ENCODE results near the gene TRMT11.
"Not testable (repeated sequence)": the region's sequence is repeated elsewhere in the genome, so short reads cannot be mapped to it uniquely, and the experiment has no call there.

Gene TRMT11

GRCh38 chr6:125994670-125995488 lies 8.5 kb downstream of the TRMT11 start:
- DNase-seq = no peak

GRCh38 chr6:125995972-125996580 lies 9.7 kb downstream of the TRMT11 start:
- peak; percentile 28 for DNase-seq

- DNase-seq = no peak
Observed at GRCh38 chr6:126002755-126003679, 16.7 kb downstream of the TRMT11 start.

GRCh38 chr6:126007800-126008199 lies 21.5 kb downstream of the TRMT11 start:
- no peak for DNase-seq

DNA sequence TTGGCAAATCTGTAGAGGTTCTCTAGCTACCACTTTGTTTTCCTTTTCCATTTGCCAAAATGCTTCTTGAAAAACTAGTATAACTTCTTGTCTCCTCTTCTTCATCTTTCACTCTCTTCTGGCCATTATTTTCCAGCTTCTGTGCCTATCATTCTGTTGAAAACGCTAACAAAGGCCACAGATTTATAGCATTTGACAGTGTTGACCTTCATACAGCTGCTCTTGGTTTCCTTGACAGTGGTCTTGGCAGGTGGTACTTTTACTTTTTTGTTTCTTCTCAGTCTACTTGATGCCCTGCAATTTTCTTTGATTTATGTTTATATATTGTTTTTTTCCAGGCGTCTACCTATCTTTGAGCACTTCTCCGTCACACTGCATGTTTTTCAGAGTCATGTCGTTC lies 23.7 kb downstream of the TRMT11 start:
- no peak for DNase-seq

- DNase-seq = no peak
Observed at GRCh38 chr6:126015863-126016262, 29.5 kb downstream of the TRMT11 start.

GRCh38 chr6:126016591-126016990 lies 30.3 kb downstream of the TRMT11 start:
- DNase-seq = no peak

DNA sequence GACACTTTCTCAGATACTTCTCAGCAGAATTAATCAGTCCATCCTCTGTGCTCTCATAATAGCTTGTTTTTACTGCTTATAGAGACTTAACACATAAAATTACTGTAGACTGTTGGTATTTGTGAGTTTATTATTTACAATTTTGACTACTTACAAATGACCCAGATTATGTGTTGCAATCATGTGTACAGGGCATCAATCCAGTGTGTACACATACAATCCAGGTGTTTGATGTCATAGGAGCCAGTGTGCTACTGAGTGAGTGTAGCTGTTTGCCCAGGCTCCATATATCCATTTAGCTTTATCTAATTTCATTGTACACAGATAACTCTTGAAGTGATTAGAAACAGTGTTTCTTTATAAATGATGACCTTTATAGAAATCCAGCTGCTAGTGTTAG lies 31.3 kb downstream of the TRMT11 start:
- no peak for DNase-seq

GRCh38 chr6:126020305-126021050 lies 34.1 kb downstream of the TRMT11 start:
- no peak for DNase-seq

GRCh38 chr6:126023474-126023873 lies 37.1 kb downstream of the TRMT11 start:
- DNase-seq = not testable (repeated sequence)

DNA sequence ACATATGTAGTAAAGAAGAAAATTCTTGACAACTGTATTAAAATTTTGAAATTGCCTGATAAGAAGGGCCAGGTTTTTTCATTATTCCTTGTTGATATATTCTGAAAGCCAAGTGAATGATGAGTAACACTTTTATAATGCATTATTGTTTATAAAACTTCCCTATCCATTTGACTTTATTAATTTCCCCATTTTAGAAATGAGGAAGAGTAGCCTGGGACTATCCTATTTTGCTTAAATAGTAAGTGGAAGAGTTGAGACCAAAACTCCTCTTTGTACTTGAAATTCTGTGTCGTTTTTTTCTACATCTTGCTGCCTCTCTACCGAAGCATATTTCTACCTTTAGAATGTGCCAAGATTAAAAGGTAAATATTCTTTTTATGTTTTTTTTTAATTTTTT lies 39.7 kb downstream of the TRMT11 start:
- DNase-seq = no peak

- no peak for DNase-seq
Observed at GRCh38 chr6:126027601-126028000, 41.3 kb downstream of the TRMT11 start.

GRCh38 chr6:126030045-126030444 lies 43.7 kb downstream of the TRMT11 start:
- DNase-seq = no peak

- no peak for DNase-seq
Observed at GRCh38 chr6:126033696-126034095, 47.4 kb downstream of the TRMT11 start.

- no peak for DNase-seq
Observed at GRCh38 chr6:126034656-126035055, 48.3 kb downstream of the TRMT11 start.

DNA sequence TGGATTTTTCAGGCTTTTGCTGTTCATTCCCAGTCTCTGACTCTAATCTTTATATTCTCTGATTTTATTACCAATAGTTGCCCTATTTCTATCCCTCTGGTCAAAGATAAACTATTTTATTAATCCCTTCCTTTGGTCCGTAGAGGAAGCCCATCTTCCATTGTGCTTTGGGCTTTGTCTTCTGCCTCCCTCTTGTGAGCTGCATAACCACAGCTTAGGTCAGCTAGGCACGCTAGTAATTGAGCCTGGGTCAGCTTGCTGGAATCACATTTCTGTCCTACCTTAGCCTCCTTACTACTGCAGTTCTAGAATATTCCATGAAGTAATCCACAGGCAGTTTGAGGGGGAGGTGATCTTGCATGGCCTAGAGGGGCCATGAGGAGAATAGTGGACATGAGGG lies 49.4 kb downstream of the TRMT11 start:
- no peak for DNase-seq

DNA sequence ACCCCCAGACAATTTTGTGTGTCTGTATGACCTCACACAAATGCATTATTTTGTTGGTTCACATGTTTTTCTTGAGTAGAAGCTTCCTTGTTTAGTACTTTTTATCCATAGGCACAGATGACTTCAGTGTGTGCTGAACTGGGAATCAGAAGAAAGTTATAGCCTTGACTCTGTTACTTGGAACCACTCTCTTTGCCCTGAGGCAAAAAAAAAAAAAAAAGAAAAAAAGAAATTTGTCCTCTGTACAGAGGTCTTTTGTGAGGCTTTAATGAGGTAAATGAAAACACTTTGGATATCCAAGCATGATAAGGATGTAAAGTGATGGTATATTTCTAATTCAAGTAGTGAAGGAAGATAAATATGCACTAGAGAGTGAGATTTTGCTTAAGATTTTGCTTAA lies 51.9 kb downstream of the TRMT11 start:
- no peak for DNase-seq

DNA sequence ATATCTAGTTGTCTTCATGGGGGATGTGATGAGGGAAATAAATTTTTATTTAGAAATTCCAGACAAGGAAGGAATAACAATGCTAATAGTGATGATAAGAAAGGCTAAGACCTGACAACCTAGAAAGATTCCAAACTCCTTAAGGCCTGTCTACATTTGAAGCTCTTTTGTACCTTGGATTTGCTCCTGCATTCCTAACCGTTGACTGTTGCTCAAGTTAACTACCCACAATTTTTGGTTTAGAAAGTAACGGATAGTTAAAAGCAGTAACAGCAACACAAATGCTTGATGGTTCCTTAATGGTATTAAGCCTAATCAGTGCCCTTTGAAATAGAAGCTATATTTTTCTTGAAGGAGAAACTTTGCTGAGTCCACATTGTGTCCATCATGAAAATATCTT lies 52.9 kb downstream of the TRMT11 start:
- no peak for DNase-seq

GRCh38 chr6:126040394-126040793 lies 54.1 kb downstream of the TRMT11 start:
- DNase-seq = no peak

DNA sequence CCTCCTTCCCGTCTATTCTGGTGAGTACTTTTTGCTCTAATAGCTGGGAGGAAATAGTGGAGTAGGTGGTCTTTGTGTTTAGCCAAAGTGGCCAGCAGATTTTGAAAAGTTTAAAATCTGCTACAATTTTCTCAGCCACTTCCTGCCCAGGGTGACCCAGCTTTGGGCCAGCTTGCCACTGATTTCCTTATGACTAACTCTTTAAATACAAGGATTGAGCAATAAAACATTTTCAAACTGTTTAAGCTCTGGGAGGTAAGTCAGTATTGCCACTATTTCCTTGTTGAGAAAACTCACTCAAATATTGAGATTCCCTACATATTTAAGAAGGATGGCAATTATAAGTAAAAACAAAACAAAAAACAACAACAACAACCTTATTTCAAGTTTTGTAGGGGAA lies 54.5 kb downstream of the TRMT11 start:
- no peak for DNase-seq

DNA sequence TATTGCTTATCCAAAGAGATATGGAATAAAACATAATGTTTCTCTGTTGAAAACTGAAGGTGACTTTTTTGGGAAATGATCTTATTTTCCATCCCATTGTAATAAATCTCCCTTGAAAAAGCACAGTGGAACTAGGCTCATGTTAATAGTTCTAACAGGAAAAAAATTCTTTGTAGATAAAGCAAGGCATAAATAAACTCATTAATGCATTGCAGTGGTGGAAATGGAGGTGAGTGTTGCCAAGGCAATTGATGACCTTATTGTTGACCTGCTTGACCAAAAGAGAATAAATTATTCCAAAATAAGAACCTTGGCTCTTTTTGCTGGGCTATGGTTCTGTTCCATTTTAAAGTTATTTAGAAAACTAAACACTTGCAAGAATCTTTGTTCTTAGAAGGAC lies 55.2 kb downstream of the TRMT11 start:
- no peak for DNase-seq

GRCh38 chr6:126042001-126042419 lies 55.7 kb downstream of the TRMT11 start:
- no peak for DNase-seq

GRCh38 chr6:126047648-126048047 lies 61.3 kb downstream of the TRMT11 start:
- no peak for DNase-seq

All from NCI-H1436 treated with DMSO at 0.1 percent for 48 hours (cell line).